Measurements from ENCODE around the gene TAF6.

Gene TAF6

DNA sequence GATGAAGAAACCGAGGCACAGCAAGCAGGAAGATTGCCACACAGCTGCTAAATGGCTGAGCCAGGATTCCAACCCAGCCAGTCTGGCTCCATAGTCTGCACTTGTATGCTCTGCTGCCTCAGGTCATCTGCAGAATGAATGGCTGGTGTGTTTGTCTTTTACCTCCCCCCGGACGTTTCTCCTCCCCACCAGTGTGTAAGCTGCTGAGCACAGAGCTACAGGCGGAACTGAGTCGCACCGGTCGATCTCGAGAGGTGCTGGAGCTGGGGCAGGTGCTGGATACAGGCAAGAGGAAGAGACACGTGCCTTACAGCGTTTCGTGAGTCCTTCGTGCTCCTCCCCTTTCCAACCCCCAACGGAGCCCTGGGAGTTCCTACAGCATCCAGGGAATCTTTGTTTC lies 2.9 kb upstream of the TAF6 start:
- no peak for DNase-seq (ENCODE audit: low spot score)

DNA sequence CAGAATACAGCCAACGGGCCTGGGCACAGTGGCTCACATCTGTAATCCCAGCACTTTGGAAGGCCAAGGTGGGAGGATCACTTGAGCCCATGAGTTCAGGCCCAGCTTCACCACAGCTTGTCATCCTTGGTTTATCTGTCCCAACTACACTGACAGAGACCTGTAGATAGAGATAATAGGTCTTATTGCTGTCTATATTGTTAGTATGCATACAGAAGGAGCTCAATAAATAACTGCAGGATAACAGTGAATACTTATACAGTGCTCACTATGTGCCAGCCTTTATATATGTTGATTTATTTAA lies 1.5 kb upstream of the TAF6 start:
- no peak for DNase-seq (ENCODE audit: low spot score)

DNA sequence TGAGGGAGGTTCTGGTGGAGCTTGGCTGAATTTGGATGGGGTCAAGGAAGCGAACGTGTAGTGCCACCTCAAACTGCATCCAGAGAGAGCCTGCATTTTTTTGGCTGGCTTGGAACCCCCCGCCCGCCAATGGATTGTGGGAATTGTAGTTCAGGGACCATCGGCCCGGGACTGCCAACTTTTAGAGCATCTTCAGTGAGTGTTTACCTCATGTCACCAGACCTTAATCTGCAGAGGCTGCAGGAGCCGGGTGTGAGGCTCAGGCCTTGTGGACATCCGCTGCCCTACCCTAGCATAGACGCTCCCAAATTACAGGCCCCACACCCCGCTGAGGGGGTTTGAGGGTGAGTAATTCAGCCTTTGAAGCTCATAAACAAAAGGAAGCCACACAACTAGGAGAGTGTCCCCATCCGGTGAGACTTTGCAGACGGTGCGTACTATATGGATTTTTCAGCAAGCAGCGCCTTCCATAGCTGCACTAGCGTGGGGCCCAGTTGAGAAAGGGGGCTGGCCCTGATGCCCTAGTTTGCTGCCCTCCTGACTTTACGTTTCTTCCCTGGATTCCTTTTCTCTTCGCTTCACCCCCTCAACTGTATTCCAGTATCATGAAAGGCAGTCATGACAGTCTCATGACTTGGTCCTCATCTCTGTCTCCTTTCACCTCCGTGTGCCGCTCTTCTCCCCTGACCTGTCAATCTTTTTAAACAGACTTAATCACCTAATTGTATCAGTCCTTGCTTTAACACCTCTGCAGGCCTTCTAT lies 993 bp upstream of the TAF6 start:
- peak; percentile 66 for DNase-seq (ENCODE audit: low spot score)

DNA sequence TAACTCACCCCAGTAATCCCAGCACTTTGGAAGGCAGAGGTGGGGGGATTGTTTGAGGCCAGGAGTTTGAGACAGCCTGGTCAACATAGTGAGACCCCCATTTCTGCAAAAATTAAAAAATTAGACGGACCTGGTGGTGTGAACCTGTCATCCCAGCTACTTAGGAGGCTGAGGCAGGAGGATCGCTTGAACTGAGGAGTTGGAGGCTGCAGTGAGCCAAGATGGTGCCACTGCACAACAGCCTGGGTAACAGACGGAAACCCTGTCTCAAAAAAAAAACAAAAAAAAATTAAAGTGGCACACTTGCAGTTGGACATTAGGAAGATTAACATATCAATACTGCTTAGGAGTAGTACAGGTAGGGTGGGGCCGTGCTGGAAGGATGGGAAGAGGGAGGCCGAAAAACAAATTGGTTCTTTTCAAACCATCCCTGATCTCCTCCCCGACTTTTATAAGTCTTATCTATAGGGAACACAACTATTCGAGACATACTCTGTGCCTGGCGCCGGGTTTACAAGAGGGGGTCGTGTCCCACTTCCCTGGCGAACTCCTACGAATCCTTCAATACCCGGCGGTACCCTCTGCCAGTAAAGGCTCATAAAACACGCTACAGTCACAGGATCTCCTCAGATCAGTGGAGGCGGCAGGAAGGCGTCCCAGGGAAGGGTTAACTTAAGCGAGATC lies 628 bp downstream of the TAF6 start:
- no peak for DNase-seq (ENCODE audit: low spot score)

DNA sequence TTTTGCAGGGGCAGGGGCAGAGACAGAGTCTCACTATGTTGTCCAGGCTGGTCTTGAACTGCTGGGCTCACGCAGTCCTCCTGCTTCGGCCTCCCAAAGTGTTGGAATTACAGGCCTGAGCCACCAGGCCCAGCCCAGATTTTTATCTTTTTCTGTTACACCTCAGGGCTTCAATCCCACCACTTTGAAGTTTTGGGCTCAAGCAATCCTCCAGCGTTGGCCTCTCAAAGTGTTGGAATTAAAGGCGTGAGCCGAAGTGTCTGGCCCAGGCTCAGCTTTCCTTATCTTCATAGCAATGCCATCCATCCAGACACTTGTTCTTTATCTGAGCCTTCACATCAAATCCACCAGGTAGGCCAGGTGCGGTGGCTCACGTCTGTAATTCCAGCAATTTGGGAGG lies 4.1 kb downstream of the TAF6 start:
- no peak for DNase-seq (ENCODE audit: low spot score)

DNA sequence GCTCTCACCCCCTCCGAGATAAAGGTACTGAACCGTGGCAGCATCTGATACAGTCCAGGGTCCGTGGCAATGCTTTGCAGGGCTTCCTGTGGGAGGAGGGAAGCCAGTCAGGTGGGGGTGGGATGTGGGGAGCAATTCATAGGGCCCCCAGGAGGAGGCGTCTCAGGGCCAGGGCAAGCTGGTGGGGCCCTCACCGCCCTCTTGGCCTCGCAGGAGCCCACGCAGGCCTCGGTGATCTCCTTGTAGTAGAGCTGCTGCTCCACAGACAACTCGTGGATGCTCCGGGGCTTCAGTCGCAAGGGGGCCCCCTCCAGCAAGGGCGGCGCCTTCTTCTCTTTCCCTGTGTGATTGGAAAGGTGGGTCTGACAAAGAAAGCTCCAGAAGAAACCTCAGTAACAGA lies 7.2 kb downstream of the TAF6 start:
- no peak for DNase-seq (ENCODE audit: low spot score)

DNA sequence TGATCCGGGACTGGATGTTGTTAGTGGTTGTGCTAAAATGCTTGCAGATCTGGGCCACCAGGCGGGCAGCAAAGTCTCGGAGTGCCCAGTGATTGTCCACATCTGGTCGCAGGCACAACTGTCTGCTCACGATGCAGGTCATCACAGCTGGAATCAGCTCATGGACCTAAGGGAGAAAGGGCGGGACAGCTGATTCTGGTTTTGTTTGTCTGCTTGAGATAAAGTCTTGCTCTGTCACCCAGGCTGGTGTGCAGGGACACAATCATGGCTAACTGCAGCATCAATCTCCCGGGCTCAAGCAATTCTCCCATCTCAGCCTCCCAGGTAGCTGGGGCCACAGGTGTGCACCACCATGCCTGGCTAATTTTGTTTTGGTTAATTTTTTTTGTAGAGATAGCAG lies 8.0 kb downstream of the TAF6 start:
- no peak for DNase-seq (ENCODE audit: low spot score)

DNA sequence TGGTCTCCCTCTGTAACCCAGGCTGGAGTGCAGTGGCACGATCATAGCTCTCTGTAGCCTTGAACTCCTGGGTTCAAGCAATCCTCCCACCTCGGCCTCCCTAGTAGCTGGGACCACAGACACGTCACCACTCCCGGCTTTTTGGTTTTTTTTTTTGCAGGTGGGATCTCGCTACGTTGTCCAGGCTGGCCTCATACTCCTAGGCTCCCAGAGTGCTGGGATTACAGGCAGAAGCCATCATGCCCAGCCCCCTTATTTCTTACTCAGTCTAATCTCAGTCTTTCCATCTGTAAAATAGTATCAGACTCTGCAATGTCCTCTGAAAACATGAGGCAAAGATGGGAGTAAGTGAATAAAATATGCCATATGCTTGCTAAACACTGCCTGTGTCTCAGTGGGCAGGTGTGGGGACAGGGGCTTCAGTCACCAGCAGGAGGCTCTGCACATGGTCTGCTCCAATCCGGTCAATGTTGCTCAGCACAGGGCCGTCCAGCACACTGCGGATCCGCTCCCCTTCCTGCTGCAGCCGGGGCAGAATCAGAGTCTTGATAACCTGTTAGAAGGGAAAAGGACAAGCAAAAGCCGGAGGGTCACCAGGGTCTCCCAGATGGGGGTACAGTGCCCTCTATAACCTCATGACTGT lies 9.5 kb downstream of the TAF6 start:
- no peak for DNase-seq (ENCODE audit: low spot score)

DNA sequence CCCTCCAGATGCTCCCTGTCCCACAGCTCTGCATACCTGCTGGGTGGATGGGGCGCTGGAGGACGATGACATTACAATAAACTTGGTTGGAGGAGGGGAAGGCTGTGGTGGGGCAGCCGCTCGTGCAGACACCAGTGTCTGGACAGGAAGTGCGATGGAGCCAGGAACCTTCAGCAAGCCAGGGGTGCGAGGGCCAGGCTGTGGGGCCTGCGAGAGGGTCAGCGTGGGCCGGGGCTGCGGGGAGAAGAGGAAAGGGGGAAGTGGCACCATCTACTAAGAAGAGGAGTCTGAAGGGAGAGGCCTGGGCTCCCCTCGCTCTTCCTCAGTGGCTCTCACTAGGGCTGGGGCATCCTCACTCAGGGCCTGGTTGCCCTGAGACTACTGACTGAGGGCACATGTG lies 11.3 kb downstream of the TAF6 start:
- DNase-seq (ENCODE audit: low spot score): no peak

DNA sequence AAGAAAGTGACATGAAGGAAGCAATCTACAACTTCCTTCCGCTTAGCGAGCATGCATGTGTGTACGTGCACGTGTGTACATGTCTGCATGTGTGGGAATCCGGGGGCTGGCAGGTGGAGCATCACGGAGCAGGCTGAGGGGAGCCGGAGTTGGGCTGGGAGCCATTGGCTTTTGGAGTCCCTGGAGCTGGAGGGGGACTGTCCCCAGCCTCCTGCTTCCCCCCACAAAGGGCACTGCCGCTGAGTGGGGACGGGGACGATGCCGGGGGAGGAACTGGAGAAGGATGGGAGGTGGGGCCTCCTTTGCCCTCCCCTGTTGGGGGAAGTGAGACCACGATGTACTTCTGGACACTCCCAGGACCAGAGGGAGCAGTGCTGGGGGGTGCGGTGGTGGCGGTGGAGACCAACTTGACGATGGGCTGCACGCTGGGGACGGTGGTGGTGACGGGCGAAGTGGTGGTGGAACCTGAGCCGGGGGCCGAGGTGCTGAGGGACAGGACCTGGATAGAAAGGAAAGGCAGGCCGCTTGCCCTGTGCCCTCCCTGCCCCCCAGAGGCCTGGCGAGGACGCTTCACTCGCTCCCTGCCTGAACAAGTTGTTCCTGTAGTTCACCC lies 11.9 kb downstream of the TAF6 start:
- no peak for DNase-seq (ENCODE audit: low spot score)

DNA sequence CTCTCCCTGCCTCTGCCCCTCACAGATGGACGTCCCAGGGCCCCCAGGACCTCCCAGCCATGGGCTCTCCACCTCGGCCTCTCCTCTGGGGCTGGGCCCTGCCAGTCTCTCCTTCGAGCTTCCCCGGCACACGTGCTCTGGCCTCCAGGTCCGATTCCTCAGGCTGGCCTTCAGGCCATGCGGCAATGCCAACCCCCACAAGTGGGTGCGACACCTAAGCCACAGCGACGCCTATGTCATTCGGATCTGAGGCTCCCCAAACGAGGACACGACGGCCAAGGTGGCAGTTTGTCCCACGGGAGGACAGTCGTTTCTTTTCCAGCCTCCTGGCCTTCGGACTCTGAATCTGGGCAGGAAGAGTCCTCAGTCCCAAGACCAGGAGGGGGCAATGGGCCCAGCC lies 12.5 kb downstream of the TAF6 start:
- no peak for DNase-seq (ENCODE audit: low spot score)

DNA sequence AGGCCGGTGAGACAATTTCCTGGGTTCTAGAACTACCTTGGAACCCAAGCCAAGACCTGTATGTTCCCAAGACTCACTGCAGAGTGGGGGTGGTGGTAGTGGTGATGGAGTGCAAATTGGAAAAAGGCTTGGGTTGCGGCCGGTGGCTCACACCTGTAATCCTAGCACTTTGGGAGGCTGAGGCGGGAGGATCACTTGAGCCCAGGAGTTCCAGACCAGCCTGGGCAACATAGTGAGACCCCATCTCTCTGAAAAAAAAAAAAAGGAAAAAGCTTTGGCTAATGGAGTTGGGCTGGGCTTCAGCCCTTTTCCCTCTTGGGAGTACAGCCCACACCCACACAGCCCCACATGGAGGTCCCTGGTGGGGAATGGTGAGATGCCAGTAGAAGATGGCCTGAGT lies 13.6 kb downstream of the TAF6 start:
- DNase-seq (ENCODE audit: low spot score): no peak

DNA sequence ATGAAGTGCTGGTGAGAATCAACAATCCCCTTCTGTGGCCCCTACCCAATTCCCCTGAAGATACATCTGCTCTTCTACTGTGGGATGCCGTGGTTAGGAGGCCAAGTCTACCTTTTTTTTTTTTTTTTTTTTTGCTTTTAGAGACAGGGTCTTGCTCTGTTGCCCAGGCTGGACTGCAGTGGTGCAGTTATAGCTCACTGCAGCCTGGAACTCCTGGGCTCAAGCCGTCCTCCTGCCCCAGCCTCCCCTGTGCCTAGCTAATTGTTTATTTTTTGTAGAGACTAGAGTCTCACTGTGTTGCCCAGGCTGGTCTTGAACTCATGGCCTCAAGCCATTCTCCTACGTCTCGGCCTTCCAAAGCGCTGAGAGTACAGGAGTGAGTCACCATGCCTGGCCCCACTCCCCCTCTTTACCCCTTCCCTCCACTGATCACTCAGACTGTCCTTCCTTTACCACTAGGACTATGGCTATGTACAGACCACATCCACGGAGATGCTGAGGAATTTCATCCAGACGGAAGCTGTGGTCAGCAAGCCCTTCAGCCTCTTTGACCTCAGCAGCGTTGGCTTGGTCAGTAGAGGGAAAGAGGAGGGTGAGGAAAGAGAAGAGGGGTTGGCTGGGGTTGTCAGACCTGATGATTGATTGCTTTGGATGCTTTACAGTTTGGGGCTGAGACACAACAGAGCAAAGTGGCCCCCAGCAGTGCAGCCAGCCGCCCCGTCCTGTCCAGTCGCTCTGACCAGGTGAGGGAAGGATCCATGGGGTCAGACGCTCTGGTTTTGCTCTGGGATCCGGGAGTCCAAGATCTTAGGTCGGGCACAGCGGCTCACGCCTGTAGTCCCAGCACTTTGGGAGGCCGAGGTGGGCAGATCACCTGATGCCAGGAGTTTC lies 16.0 kb downstream of the TAF6 start:
- DNase-seq (ENCODE audit: low spot score): no peak

DNA sequence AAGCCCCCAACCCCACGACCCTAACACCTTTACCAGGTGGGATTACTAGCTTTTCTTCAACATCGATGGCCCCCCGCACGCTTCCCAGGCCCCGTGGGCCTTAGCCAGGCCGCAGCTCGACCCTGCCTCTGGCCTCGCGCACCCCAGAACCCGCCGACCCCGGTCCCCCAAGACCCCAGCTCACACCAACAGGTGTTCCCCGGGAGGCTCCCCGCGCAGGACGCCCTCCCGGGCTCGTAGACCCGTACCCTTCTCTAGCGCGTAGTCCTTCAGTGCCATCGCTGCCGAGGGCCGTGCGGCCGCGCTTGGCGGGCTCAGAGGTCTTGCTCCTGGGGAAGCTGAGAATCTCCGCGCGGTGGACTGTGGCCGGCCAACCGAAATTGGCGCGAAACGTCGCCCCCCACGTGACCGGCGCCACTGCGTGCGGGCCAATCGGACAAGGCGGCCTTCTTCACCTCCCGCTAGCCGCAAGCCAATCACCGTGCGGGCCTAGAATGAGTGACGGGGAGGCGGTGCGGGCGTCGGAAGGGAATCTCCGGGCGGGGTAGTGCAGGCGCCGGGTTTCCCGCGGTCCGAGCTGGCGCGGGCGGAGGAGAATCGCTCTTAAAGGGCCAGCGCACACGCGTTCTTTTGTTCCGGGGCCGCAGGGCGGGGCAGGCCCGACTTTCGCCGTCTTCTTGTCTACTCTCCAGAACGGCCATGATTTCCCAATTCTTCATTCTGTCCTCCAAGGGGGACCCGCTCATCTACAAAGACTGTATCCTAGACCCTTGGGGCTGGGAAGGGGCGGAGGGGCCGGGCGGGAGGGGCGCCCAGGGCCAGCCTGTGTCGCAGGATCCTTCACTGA lies 17.9 kb downstream of the TAF6 start, which contains the start of the genes AP4M1 and MCM7:
AP4M1 (plus strand) TSS at position 628 of the 847 bp plus-strand sequence; CDS start at position 700, 72 bp downstream.
MCM7 (minus strand) TSS at position 382 of the 847 bp plus-strand sequence; CDS start at position 279, 103 bp downstream.
- DNase-seq (ENCODE audit: low spot score): peak; percentile 96

DNA sequence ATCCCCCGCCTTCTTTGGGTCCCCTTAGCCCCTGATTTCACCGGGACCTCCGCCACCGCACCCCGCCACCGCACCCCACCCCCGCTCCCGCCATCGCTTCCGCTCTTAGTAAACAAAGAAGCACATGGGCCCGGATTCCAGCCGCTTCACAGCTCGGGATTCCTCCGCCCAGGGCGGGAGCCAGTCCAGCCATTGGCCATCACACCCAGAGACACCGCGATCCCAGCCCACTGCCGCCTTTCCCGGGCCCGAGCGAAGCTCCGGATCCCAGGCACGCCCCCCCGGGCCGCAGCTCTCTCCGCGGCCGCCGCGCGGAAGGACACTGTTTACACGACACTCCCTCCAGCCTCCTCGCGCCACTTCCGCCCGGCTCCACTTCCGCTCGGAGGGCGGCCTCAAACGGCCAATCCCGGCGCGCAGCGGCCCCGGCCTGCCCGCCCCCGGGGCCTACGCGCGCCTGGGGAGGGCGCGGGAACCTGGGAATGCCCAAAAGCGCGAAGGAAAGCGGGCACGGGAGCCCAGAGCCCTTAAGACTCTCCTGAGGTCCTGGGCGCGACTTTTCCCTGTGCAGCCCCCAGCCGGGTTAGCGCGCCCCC lies 18.6 kb downstream of the TAF6 start:
- peak; percentile 91 for DNase-seq (ENCODE audit: low spot score)

DNA sequence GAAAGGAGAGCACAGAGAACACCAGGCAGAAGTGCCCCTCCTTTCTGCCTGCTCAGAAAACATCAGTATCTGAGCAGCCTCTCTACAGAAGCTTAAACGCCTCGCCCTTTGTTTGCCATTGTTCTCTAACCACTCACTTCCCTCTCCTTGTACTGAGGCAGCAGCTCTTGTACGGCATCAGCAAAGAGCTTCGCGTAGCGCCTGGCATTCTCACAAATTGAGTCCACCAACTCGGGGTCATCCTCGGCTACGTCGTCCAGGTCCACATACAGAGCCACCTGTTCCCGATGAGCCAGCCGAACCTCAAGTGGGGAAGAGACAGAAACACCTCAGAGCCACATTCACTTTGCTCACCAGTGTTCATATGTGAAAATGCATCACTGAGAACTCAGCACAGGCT lies 19.7 kb downstream of the TAF6 start:
- DNase-seq (ENCODE audit: low spot score): no peak

DNA sequence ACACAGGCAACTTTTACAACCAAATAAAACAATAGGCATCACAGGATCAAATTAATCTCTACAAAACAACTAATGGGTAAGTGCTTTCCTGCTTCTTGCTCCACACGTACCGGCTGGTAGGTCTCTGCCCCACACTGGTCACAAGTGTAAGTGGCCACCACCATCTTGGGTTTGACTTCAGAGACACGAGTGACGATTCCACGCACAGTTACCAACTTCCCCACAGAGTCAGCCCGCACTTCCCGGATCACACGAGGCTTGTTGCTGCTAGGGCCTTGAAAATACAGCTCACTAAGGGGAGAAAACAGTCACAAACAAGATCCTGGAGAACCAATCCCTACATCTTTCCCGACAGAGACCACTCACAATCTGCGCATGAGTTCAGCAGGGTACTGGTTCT lies 20.2 kb downstream of the TAF6 start:
- no peak for DNase-seq (ENCODE audit: low spot score)

DNA sequence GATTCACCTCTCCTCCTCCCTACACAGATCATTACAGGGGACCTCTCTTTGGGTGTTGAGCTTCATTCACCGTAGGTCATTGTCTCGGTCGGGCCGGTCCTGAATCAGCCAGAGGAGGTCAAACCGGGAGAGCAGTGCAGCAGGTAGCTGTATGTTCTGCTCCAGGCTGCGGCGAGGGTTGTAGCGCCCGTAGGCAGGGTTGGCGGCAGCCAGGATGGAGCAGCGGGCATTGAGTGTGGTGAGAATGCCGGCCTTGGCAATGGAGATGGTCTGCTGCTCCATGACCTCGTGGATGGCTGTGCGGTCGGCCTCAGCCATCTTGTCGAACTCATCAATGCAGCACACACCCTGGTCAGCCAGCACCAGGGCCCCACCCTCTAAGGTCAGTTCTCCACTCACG lies 23.5 kb downstream of the TAF6 start:
- no peak for DNase-seq (ENCODE audit: low spot score)

DNA sequence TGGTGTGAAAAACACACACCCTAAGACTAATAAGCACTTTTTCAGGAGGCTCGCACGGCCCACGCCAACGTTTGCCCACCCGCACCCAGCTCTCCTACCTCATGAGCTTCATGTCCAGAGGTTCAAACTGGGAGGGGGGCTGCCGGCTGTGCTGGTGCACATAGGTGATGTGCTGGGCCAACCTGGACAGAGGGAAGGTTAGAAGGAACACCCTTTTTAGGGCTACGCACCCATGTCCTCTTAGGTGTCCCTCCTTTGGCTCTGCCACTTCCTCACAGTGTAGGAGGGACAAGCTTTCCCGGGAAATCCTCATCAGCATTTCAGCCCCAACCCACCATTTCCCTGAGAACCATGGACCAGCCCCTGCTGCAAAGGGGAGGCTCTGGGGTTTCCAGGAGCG lies 23.9 kb downstream of the TAF6 start:
- no peak for DNase-seq (ENCODE audit: low spot score)

DNA sequence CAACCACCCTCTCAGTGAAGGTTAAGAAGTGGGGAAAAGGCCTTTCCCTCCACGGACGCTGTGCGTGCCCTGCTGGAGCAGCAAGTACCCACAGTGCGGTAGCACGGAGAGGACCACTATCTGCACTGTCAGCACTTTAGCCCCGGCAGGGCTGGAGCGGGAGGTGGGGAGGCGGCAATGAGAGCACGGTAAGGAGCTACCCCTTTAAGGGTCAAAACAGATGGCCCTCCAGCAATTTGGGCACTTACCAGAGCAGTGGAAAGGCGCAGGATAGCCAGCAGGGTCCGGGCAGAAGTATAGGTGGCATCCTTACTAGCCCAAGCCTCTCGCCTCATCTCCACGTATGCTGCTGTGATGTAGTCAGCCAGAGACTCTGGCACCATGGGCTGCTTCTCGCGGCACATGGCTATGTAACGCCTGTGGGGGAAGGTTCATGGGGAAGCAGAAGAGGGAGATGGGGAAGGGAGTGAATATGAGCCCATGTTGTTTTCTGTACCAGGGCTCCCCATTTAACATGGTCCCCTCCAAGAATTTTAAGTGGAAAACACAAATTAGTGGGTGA lies 25.2 kb downstream of the TAF6 start:
- DNase-seq (ENCODE audit: low spot score): no peak
